D721Med (cell line): ENCODE data around the gene DYNAP.

Experiments
- DNase-seq: peaks from one replicate; pipeline ENCODE4 v3.0.0; 2011; ENCODE audit warnings: low spot score; ENCODE audit not compliant: insufficient read length
- FAIRE-seq: peaks from 2 replicates; lab custom pipeline; 2011; peaks lifted over from hg19 to GRCh38; lab: Jason Lieb, UNC
- TF ChIP-seq, protein P1 (sequence below): IDR thresholded peaks from 2 replicates; pipeline ENCODE4 v1.5.1; 2012; ENCODE audit warnings: mild to moderate bottlenecking, control low read depth; ENCODE audit not compliant: insufficient read depth; ENCODE audit errors: missing control alignments

The DYNAP gene

GRCh38 chr18:54561706-54562267, 29.3 kb upstream of the DYNAP start:
- FAIRE-seq (peak; percentile 99), DNase-seq (no peak)
- TF ChIP-seq, protein P1, sequence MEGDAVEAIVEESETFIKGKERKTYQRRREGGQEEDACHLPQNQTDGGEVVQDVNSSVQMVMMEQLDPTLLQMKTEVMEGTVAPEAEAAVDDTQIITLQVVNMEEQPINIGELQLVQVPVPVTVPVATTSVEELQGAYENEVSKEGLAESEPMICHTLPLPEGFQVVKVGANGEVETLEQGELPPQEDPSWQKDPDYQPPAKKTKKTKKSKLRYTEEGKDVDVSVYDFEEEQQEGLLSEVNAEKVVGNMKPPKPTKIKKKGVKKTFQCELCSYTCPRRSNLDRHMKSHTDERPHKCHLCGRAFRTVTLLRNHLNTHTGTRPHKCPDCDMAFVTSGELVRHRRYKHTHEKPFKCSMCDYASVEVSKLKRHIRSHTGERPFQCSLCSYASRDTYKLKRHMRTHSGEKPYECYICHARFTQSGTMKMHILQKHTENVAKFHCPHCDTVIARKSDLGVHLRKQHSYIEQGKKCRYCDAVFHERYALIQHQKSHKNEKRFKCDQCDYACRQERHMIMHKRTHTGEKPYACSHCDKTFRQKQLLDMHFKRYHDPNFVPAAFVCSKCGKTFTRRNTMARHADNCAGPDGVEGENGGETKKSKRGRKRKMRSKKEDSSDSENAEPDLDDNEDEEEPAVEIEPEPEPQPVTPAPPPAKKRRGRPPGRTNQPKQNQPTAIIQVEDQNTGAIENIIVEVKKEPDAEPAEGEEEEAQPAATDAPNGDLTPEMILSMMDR = no peak

- peak; percentile 98 for FAIRE-seq
- TF ChIP-seq, protein P1 = no peak
- DNase-seq = no peak
Measured at GRCh38 chr18:54580202-54580729, 10.8 kb upstream of the DYNAP start.

DNA sequence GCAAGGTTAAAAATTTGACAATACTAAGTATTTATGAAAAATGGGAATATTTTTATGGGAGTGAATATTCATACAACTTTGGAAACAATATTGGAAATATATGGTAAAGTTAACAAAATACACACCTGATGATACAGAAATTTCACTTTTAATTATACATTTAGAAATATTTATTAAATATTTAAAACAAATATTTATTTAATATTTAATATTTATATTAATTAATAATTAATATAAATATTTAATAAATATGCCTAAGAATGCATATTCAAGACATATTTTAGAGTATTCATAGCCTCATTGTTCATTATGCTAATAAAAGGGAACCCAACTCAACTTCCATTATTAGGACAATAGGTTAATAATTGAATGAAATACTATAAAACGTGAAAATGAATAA, 7.0 kb upstream of the DYNAP start:
- TF ChIP-seq, protein P1 = no peak
- no peak for FAIRE-seq
- no peak for DNase-seq

- no peak for FAIRE-seq
- DNase-seq = no peak
- TF ChIP-seq, protein P1 = no peak
Measured at GRCh38 chr18:54585743-54586142, 5.3 kb upstream of the DYNAP start.

DNA sequence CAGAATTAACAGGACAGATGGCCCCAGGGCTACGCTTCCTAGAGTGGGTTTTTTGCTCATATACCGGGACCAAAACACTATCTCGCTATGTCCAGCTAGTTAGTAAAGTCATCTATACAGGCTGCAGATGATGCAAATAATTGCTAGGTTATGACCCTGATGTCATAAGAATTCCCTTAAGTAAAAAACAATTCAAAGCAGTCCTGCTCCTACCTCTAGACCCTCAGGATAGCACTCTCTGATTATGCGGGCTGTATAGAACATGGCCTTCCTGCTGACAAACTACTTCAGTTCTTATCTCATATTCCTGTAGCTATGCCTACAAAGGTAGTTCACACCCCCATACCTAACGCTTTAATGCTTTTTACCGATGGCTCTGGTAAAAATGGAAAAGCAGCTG, 13.2 kb downstream of the DYNAP start:
- DNase-seq (no peak), FAIRE-seq (peak; percentile 98)
- TF ChIP-seq, protein P1 = no peak

DNA sequence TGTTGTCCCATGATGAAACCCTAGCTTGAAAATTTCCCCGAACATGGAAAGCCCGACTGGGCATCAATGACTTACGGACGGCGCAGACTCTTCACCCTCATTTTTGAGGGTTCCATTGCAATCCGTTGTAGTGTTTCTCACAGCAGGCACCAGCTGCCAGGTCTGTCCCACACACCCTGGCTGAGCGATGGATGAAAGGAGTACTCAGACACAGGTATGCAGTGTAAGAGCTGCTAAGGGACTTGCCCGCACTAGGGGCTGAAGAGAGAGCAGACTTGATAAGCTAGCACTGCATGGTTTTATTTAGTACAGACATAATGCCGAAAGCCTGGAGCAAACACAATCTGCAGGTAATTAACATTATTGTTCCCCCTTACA, 15.8 kb downstream of the DYNAP start:
- FAIRE-seq (no peak), DNase-seq (no peak)
- TF ChIP-seq, protein P1 = no peak

- no peak for DNase-seq
- peak; percentile 48 for FAIRE-seq
- TF ChIP-seq, protein P1 = no peak
Measured at GRCh38 chr18:54607213-54608027, 16.4 kb downstream of the DYNAP start.
